Measurements from ENCODE around the gene DAPK1. TPM values are rescaled to one million over a fixed set of nuclear protein-coding genes. Genes with fewer than 3 reads are reported as not detected.
A peak's percentile ranks its signal among the peaks of the same experiment; 100 is the strongest.

DAPK1 gene
- total and polyA plus RNA-seq, 4 donors = 33.0 to 301 (median 94.1) TPM

DNA sequence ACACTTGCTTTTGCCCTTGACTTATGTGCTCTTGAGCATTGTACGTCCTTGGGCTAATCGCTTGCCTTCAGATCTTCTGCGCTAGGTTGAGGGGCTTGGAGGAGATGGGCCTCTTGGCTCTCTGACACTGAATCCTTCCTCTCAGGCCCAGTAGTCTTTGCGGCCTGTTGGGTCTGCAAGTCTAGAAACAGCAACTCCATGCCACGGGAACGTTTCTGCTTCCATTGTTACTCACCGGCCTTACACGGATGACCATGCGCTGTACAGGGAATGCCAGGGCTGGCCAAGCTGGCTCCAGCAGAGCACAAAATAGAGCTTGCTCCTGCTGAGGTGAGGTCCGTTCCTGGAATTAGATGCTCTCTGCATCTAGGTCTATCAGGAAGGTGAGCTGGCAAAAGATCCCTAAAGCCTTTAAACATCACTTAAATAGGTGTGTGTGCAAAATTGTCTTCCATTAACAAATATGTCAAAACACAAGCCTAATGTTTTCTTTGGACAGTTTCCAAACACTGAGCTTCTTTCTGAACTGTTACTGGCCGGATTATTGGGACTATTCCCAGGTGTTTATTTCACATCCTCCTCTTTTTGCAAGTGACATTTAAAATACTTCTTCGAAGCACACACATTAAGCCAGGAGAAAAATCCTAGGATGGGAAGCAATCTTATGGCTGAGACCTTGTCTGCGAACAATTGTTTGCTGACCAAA lies 29.7 kb downstream of the DAPK1 start:
- Histone ChIP-seq H3K27ac (ENCODE audit: low read depth in 1 of 2, low read length in 1 of 2) (no peak overlapping the region), H3K36me3 (ENCODE audit: control insufficient read depth in 4 of 4, insufficient read depth in 4 of 4, low read length in 4 of 4) (peaks cover 0 to 12% (median 5%) of the 10 kb centered on the region in 4 donors), H3K27me3 (ENCODE audit: control insufficient read depth in 3 of 3, insufficient read depth in 3 of 3, low read length in 2 of 3) (no peaks in the 10 kb centered on the region), H3K9ac (ENCODE audit: insufficient read depth in 1 of 2, low read length in 2 of 2) (no peak overlapping the region), H3K4me3 (no peak overlapping the region), H3K4me1 (ENCODE audit: control insufficient read depth in 5 of 5, insufficient read depth in 5 of 5, low read length in 5 of 5) (peaks cover 0 to 44% (median 3%) of the 10 kb centered on the region in 5 donors), H3K9me3 (ENCODE audit: control insufficient read depth in 4 of 4, insufficient read depth in 3 of 4, low read length in 3 of 4) (no peaks in the 10 kb centered on the region)
- no peak for ATAC-seq (ENCODE audit: insufficient read depth, low FRiP score)
- WGBS, 2 donors = 79 to 87% methylated on average over 13 of the region's 13 CpGs
- TF ChIP-seq, protein P1, sequence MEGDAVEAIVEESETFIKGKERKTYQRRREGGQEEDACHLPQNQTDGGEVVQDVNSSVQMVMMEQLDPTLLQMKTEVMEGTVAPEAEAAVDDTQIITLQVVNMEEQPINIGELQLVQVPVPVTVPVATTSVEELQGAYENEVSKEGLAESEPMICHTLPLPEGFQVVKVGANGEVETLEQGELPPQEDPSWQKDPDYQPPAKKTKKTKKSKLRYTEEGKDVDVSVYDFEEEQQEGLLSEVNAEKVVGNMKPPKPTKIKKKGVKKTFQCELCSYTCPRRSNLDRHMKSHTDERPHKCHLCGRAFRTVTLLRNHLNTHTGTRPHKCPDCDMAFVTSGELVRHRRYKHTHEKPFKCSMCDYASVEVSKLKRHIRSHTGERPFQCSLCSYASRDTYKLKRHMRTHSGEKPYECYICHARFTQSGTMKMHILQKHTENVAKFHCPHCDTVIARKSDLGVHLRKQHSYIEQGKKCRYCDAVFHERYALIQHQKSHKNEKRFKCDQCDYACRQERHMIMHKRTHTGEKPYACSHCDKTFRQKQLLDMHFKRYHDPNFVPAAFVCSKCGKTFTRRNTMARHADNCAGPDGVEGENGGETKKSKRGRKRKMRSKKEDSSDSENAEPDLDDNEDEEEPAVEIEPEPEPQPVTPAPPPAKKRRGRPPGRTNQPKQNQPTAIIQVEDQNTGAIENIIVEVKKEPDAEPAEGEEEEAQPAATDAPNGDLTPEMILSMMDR (IDR thresholded peaks at IDR 0.05; ENCODE audit: control extremely low read depth, extremely low read depth) = no peak
- DNase-seq = no peak

DNA sequence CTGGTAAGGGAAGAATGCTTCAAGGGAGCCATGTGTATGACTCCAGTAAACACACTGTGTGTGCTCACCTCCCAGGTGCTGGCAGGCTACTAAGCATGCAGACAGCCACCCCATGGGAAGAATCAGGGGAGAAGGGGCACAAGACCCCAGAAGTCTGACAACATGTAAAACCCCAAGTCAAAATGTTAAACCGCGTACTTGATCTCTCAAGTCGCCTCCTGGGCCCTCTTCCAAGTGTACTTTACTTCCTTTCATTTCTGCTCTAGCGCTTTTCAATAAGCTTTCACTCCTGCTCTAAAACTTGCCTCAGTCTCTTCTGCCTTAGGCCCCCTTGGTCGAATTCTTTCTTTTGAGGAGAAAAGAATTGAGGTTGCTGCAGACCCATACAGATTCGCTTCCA lies 31.3 kb downstream of the DAPK1 start:
- Histone ChIP-seq H3K9ac (ENCODE audit: insufficient read depth in 1 of 2, low read length in 2 of 2) (no peak overlapping the region), H3K4me3 (no peak overlapping the region), H3K27me3 (ENCODE audit: control insufficient read depth in 3 of 3, insufficient read depth in 3 of 3, low read length in 2 of 3) (no peaks in the 10 kb centered on the region), H3K27ac (ENCODE audit: low read depth in 1 of 2, low read length in 1 of 2) (peak overlapping the region in 1 of 2 donors; percentile 6), H3K9me3 (ENCODE audit: control insufficient read depth in 4 of 4, insufficient read depth in 3 of 4, low read length in 3 of 4) (no peaks in the 10 kb centered on the region), H3K4me1 (ENCODE audit: control insufficient read depth in 5 of 5, insufficient read depth in 5 of 5, low read length in 5 of 5) (peaks cover 0 to 33% (median 2%) of the 10 kb centered on the region in 5 donors), H3K36me3 (ENCODE audit: control insufficient read depth in 4 of 4, insufficient read depth in 4 of 4, low read length in 4 of 4) (peaks cover 0 to 11% (median 5%) of the 10 kb centered on the region in 4 donors)
- WGBS, 2 donors = 59 to 66% methylated on average over 6 of the region's 6 CpGs
- peak in 1 of 3 donors; percentile 56 for DNase-seq
- TF ChIP-seq, protein P1 (IDR thresholded peaks at IDR 0.05; ENCODE audit: control extremely low read depth, extremely low read depth) = no peak
- no peak for ATAC-seq (ENCODE audit: insufficient read depth, low FRiP score)

DNA sequence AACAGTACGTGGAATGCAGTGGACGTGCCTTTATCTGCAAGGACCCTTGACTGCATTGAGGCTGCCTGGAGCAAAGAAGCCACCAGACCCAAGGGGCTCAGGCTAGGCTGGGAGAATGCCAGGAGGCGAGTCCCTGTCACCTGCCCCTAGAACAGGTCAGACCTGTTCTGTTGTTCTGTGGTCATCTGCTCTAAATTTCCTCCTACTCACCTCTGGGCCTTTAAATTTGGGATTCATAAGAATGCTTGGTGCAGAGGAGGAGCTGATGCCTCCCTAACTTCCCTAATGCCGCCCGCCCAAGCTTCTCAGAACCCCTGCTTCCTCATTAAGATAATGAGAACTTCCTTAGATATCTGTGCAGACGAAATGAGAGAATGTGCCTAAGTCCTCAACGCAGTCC lies 32.0 kb downstream of the DAPK1 start:
- WGBS, 2 donors = 52 to 59% methylated on average over 7 of the region's 7 CpGs
- peak overlapping the region in 1 of 2 donors; percentile 20 for H3K9ac ChIP-seq (ENCODE audit: insufficient read depth in 1 of 2, low read length in 2 of 2)
- H3K4me1 ChIP-seq (ENCODE audit: control insufficient read depth in 5 of 5, insufficient read depth in 5 of 5, low read length in 5 of 5) = peaks cover 0 to 31% (median 0%) of the 10 kb centered on the region in 5 donors
- H3K27me3 ChIP-seq (ENCODE audit: control insufficient read depth in 3 of 3, insufficient read depth in 3 of 3, low read length in 2 of 3) = no peaks in the 10 kb centered on the region
- TF ChIP-seq, protein P1 (IDR thresholded peaks at IDR 0.05; ENCODE audit: control extremely low read depth, extremely low read depth) = no peak
- no peak overlapping the region for H3K4me3 ChIP-seq
- peak overlapping the region in 1 of 2 donors; percentile 7 for H3K27ac ChIP-seq (ENCODE audit: low read depth in 1 of 2, low read length in 1 of 2)
- DNase-seq (no peak), ATAC-seq (ENCODE audit: insufficient read depth, low FRiP score) (no peak)
- H3K36me3 ChIP-seq (ENCODE audit: control insufficient read depth in 4 of 4, insufficient read depth in 4 of 4, low read length in 4 of 4) = peaks cover 0 to 8% (median 2%) of the 10 kb centered on the region in 4 donors
- no peaks in the 10 kb centered on the region for H3K9me3 ChIP-seq (ENCODE audit: control insufficient read depth in 4 of 4, insufficient read depth in 3 of 4, low read length in 3 of 4)

Data from lung (tissue), 12 donors.